Femur (tissue), 1 donor: ENCODE measurements around the gene RNF186.
"Not testable (repeated sequence)": the region's sequence is repeated elsewhere in the genome, so short reads cannot be mapped to it uniquely, and the experiment has no call there.

ENCODE experiments used
- DNase-seq: peaks from one replicate; pipeline ENCODE4 v3.0.0-alpha.2; 2017

RNF186 gene

DNA sequence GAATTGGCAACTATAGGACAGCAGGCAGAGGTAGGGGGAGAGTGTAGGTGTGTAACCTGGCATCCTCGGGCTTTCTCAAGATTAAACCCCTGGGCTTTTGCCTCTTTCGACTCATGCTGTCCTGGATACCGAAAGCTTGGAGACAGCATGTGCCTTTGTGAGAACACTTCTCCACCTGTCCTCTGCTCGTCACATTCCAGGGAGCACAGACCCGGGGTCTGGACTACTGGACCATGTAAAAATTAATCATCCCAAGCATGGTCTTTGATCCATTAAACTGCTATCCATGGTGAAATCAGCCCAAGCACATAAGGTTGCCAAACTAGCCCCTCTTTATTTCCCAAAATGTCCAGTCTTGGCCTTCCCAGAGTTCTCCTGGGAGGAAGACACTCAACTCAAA lies 9.0 kb upstream of the RNF186 start:
- no peak for DNase-seq

DNA sequence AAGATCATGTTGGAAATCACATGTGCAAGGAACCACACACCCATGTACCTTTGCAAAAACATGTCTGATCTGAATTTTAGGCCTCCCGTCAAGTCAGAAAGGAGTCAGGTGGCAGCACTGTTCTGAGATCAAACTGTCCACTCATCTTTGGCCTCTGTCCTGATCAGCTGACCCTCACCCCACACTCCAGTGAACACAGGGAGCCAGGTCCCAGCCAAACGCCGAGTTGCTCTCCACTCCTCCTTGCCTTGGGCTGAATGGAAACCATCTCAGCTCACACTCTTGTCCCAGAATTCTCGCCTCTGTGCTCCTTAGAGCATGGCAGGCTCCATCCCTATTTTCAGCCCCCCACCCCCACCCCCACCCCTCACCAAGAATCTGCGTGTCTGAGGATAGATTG lies 4.6 kb upstream of the RNF186 start:
- no peak for DNase-seq

DNA sequence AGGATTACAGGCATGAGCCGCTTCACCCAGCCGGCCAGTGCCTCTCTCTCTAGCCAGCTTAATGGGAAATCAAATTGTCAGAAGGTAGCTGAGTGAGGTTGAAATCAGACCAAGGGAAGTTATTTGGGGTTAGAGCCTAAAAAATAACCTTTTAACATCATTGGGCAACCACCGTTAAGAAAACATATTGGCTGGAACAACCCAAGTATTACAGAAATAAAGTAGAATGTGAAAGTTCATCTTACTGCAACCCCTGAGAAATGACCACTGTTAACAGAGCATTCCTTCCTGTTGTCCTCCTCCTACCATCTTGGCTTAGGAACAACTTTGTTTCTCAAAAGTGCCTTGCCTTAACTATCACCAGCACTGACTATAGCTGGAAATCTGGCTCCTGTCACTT lies 3.2 kb upstream of the RNF186 start:
- no peak for DNase-seq

DNA sequence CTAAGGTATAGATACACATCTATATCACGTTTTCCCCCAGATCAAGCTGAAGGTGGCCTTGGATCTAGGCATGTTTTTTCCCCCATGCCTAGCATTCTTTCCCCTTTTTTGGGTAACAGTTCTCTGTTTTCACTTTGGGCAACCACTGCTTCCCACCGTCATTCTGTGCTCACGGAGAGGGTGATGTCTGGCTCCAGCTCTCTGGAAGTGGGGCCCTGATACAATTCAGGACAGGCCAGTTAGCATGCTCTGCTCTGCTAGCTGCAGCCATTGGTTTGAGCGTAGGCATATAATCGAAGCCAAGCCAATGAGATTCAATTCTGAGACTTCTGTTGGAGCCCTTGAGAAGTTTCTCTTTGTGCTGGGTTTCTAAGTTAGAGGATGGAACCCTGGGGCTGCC lies 2.1 kb upstream of the RNF186 start:
- DNase-seq: no peak

DNA sequence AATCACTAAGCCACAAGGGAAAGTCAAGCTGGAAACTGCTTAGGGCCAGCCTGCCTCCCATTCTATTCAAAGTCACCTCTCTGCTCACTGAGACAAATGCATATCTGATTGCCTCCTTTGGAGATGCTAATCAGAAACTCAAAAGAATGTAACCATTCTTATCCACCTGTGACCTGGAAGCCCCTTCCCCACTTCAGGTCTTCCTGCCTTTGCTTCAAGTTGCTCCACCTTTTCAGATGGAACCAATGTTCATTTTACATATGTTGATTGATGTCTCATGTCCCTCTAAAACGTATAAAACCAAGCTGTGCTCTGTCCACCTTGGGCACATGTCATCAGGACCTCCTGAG lies 1.6 kb upstream of the RNF186 start:
- not testable (repeated sequence) for DNase-seq

DNA sequence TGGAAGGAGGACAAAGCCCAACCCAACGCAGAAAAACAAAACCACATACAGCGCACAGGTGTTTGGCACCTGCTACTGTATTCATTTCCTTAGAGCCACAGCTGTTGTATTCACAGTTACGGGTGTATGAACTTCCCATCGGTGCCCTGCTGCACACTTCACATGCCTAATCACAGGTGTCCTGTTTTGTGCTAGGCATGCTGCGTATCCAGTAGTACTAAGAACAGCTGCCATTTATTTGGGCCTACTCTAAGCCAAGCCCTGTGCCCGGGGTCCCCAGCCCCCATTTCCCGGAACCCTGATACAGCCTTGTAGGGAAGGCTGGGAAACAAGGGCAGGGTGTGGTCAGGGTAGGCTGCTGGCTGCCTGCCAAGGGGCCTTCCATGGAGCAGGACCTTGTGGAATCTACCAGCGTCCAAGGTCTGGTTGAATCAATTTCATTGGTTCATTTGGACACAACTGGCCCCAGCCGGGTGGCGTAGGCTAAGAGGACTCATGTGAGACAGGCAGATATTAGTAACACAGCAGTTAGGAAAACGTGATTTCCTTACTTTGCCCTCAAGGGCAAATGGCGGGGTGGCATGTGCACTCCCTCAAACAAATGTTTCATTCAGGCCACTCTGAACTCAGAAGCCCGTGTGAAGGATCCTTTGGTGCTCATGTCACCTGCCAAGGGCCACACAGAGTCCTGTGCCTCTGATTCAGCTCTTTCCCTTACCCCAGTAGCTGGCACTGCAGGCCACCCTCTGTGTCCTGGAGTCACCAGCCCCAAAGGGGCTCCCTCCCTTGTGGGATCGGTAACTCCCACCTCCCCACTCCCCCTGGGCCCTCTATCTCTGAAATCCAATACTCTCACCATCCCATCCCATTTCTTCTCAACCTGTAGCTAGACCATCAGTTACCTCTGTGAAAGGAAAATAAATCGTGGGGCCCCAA lies 986 bp upstream of the RNF186 start:
- peak; percentile 24 for DNase-seq

DNA sequence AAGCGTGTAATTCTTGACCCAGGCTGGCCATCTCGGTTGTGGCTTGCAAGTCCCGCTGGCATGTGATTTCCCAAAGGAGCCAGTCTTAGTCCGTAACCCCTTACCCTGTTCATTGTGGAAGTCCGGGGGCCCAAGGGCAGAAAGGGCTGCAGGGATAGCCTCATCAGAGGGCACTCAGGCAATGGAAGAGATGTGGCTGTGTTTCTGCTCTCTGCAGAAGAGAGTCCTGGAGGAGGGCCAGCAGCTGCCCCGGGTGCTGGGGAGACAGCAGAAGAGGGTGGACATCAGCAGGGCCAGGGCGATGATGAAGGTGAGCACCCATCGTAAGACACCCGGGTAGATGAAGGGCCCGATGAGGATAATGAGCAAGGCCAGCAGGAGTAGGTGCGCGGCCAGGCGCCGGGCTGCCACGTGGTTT lies 830 bp downstream of the RNF186 start:
- no peak for DNase-seq

DNA sequence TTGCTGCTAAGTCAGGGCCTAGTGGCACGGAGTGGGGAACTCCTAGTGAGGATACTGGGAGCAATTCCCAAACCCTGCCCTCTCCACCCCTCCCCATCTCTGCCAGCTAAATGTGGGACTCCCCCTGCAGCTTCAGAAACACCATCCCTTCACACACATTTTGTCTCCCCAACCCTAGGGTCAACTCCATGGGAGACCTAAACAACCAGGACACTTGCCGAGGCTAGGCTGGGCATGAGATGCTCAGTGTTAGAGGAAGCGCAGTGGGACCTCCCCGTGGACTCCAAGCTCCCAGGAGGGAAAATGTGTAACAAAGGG lies 1.5 kb downstream of the RNF186 start:
- DNase-seq: no peak

DNA sequence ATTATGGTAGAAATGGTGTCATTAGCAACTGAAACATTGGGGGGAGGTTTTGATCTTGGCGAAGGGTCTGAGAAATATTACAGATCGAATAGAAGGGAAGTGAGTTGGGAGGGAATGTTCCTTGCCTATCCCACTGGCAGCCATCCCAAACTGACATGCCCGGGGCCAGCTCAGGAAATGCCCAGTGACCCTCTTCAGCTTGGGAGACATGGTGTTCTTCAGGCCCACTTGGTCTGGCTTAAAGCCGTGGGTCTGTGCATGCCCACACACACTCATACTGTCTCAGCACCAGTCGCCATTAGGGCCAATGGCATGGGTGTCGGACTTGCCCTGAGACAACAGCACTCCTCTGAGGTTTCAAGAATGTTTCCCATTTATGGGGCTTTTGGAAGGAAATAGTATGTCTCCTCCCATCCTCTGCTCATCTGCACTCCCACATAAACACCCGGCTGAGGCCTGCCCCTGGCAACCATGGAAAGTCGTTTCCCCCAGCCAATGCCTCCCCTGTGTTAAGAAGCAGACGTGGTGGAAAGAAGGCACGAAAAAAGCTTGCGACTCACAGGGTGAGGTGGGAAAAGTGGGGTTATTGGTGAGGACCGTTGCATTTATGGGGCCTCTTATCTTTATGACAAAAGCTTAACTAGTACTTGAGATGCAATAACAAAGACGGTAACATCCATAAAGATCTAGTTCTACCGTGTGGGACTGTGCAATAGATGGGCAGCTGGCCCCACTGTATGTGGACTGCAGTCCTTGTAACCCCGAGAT lies 2.0 kb downstream of the RNF186 start:
- DNase-seq: no peak

DNA sequence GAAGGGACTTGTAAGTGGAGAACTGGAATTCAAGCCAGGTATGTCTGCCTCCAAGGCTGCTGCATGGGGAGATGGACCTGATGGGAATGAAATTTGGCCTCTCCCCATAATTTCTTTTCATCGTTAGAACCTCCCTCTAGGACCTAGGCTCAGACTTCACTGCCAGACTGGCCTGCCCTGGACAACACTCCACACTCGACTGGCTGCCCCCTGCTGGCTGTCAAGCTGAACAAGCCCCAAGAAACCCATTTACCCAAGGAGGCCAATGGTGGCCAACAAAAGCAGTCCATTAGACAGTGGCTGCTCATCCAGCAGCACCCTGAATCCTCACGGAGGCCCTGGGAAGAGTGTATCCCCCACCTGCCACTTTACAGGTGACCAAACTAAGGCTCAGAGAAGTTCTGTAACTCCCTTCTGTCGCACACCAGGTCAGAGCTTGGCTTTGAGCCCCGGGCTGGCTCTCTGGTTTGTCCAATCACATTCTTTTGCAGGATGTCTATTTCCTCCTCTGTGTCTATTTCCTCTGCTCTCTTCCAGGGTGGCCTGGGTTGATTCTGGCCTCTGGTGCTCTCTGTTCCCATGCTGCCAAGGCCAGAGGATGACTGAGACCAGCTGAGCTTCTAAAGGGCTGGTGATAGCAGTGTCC lies 3.8 kb downstream of the RNF186 start:
- no peak for DNase-seq

DNA sequence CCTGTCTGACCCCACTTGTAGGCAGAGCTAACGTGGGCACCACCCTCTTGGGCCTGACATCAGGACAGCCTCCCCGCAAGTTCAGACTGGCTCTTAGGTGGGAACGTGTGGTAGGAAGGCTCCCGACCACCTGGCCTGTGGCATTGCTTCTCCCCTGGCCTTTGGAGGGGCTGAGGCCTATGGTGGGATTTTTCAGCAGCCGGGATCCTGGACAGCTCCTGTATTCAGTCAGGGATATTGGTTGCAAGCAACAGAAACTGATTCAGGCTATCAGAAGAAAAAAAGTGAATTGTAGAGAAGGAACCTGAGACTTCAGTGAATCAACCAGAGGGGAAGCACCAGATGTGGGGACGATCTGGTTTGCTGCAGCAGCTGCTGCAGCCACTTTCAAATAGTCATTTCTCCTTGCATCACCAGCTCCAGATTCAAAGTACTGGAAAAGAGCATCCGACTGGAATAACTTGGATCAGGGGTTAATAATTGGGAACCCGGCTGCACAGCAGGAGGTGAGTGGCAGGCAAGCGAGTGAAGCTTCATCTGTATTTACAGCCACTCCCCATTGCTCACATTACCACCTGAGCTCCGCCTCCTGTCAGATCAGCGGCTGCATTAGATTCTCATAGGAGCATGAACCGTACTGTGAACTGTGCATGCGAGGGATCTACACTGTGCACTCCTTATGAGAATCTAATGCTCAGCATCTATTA lies 5.9 kb downstream of the RNF186 start:
- DNase-seq: no peak

DNA sequence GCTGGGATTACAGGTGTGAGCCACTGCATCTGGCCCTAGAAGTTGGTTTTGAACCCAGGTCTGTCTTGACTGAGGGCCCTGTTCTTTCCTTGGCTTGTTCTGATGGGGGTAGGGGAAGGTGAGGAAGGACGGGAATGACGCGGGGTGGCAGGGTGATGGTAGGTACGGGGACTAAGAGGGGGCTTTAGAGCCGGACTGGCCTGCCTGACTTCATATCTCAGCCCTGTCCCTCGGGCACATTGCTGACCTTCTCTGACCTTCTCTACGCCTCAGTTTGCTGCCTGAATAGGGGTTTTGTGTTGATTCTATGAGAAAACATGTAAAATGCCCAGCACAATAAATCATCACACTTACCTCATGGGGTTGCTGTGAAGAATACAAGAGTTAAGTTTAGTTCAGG lies 6.7 kb downstream of the RNF186 start:
- no peak for DNase-seq

DNA sequence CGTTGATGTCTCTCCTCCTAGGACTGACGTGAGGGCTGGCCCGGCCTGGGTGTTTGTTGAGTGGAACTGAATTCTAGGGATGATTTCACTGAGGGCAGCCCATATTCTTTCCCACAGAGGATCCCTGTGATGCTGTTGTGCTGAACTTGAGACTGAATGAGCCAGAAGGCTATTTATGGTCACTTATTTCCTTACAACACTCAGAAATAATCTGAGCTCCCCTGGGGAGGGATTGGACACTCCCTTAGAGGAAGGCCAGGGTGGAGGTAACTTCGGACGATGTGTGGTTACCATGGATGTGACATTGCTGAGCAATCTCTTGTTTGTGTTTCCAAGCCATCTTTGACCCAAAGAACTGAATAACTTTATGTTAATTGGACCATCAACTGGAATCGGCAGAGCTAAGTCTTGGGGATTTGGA lies 10.2 kb downstream of the RNF186 start:
- no peak for DNase-seq

DNA sequence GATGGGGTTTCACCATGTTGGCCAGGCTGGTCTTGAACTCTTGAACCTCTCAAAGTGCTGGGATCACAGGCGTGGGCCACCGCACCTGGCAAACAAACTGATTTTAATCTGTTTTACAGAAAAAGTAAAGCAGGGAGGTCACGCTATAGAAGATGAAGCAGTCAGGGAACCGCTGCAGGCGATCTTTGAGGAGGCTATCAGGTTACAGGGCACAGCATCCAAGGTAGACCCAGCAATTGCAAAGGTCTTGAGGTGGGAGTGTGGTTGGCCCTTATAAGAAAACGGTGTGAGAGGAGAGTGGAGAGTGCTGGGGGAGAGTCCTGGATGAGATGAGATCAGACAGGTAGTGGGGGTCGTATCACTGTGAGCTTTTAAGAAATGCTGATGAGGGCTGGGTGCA lies 12.8 kb downstream of the RNF186 start:
- no peak for DNase-seq

DNA sequence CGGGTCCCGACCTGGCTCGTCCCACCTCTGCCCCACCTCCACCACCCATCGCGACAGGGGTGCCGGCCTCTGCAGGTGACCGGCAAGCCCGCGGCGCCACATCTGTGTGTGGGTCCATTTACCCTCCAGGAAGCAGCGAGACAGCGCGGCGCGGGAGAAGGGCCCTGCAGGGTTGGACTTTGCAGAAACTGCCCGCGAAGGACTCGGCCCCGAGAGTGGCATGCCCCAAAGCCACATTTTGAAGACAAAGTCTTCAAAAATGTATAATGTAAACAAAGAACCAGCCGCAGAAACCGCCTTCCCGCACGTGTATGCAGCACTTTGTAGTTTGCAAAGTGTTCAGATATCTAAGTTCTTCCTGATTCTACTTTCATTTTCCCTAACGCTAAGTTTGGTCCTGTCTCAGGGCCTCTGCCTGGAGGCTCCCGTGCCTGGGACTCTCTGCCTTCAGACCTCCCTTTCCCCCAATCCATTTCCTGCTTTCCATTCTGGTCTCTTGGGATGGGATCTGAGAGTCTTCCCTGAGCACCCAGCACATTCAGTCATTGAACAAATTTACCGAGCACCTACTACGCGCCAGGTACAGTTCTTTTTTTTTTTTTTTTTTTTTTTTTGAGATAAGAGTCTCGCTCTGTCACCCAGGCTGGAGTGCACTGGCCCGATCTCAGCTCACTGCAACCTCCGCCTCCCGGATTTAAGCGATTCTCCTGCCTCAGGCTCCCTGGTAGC lies 14.8 kb downstream of the RNF186 start:
- DNase-seq: peak; percentile 47

DNA sequence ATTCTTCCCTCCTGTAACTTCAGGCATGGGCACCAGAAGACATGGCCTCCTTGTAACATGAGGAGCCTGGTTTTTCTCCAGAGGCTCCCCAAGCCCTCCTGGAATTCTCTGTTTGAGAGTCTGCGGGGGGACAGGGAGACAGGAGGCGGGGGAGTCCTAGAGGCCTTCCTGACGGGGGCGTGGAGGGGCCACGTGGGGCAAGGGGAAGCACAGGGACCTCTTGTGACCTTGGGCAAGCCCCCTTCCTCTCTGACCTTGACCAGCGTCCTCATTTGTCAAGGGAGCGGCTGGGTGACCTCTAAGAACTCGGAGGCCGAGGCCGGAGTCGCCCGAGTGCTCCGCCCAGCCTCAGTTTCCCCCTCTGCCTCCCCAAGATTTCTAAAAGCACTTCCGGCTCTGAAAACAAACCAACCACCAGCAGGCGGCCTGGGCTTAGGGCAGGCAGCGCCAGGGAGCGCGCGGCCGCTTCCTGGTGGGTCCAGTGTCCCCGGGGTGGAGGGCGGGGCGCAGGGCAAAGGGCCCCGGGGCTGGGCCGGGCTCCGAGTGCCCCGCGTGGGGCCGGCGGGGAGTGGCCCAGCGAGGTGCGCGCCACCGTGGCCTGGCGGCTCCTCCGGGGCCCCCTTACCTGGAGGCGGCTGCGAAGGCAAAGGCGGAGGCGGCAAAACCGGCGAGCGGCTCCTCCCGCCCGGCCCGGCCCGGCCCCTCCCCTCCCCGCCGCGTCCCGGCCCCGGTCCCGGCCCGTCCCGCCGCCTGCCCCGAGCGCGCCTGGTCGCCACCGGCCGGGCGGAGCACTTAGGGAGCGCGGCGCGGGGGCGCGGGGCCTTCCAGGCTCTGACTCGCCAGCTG lies 15.6 kb downstream of the RNF186 start, which contains the start of gene TMCO4:
Gene TMCO4 (minus strand): TSS at position 687 of the 846 bp plus-strand sequence. CDS start 19,158 bp downstream, outside the sequence.
- DNase-seq: peak; percentile 40

DNA sequence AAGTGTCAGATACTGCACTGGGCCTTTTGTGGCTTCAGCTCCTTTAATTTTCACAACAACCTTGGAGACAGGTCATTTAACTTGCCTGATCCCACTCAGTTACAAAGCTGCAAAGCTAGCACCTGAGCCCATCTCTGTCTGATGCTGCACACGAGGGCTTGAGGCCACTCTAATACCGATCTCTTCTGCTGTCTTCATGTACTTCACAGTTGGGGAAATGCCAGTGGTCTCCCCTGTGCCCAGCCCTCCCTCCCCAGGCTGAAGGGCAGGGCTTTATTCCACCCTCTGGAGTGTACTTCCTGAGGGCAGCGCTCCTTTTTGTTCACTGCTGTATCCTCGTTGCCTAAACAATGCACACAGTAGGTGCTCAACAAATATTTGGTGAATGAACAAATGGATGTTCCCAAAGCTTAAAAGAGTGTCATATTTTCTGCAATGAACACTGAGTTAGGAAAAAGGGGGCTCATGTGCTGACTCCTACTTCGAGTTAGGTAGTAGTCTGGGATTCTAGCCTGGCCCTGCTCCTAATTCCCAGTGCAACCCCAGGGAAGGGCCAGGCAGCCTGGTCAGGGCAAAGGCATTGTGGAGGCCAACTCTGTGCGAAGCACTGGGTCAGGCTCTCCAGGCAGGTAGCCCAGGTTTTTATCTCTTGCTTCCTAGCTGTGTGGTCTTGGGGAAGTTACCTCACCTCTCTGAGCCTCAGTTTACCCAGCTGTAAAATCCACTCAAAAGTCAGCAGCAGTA lies 16.4 kb downstream of the RNF186 start:
- no peak for DNase-seq

DNA sequence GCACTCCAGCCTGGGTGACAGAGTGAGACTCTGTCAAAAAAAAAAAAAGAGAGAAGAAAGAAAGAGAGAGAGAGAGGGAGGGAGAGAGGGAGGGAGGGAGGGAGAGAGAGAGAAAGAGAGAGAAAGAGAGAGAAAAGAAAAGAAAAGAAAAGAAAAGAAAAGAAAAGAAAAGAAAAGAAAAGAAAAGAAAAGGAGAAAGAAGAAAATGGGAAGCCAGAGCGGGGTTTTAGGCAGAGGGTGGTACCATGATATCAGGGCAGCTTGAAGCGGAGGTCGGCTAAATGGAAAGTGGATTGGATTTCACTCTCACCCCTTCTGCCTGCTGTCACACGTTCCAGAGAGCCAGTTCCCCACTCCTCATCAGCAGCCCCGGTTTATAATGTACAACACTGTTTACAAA lies 17.3 kb downstream of the RNF186 start:
- no peak for DNase-seq

DNA sequence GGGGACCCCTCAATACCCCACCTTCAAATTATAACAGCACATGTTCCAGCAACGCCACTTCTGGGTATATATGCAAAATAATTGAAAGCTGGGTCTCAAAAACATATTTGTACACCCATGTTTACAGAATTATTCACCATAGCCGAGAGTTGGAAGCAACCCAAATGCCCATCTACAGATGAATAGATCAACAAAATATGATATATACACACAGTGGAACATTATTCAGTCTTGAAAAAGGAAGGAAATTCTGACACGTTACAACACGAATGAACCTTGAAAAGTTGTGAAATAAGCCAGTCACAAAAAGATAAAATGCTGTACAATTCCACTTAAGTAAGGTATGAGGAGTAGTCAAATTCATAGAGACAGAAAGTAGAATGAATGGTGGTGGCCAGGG lies 20.5 kb downstream of the RNF186 start:
- DNase-seq: no peak

DNA sequence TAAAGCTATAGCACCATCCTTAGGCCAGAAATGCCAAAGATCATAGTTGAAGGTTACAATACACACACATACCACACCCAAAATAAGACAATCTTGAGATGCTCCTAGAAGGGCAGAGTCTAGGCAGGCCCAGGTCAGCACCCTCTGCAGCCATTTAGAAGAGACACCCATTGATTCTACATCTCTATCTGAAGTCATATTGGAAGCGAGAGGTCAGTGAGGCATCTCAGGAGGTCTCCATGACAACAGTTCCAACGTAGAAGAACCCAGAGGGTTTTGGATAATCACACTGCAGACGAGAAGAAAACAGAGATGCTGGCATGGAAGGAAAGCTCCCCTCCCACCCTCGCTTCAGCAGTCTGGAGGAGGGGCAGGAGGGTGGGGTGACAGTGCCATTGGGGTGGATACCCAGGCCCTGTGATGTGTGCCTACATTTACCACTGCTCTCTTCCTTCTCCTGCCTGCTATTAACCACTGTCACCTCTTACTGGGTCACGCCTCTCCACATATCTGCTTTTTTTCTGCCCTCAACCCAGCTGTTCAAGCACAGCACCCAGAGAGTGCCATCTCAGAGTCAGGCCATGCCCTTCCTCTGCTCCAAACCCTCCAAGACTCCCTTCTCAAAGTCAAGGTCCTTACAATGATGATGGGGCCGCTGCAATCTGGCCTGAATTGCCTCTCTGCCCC lies 21.6 kb downstream of the RNF186 start:
- no peak for DNase-seq
